ENCODE results near the gene TSPAN7.

GRCh38 chrX:38636949-38637819 lies 75.8 kb downstream of the TSPAN7 start:
- TF ChIP-seq CTCF (IDR thresholded peaks at IDR 0.05) (no peak), EZH2 (IDR thresholded peaks at IDR 0.05; ENCODE audit: borderline replicate concordance, insufficient read depth, low read depth, low read length, poor library complexity, severe bottlenecking) (no peak)

Data from B cell (primary cell).